Stimulated activated CD4-positive, alpha-beta T cell treated with anti-CD3 and anti-CD28 coated beads, Interleukin-4, amount 100 ng/mL, for 24 hours (primary cell): ENCODE results near the gene CYB5R4.
"Not testable (repeated sequence)": the region's sequence is repeated elsewhere in the genome, so short reads cannot be mapped to it uniquely, and the experiment has no call there.

Experiments used
- DNase-seq: peaks from one replicate; pipeline ENCODE4 v3.0.0-alpha.2; 2020

The CYB5R4 gene

GRCh38 chr6:83920017-83920416 lies 60.5 kb downstream of the CYB5R4 start:
- no peak for DNase-seq

- no peak for DNase-seq
These were observed 61.8 kb downstream of the CYB5R4 start for GRCh38 chr6:83921315-83921714.

- DNase-seq: no peak
These were observed 68.0 kb downstream of the CYB5R4 start for GRCh38 chr6:83927470-83927869.

- no peak for DNase-seq
These were observed 68.8 kb downstream of the CYB5R4 start for GRCh38 chr6:83928286-83928685.

GRCh38 chr6:83946201-83946833 lies 86.8 kb downstream of the CYB5R4 start:
- not testable (repeated sequence) for DNase-seq

- DNase-seq: not testable (repeated sequence)
These were observed 88.5 kb downstream of the CYB5R4 start for GRCh38 chr6:83947983-83948382.

GRCh38 chr6:83948851-83949250 lies 89.4 kb downstream of the CYB5R4 start:
- DNase-seq: no peak

- DNase-seq: not testable (repeated sequence)
These were observed 91.9 kb downstream of the CYB5R4 start for GRCh38 chr6:83951423-83951822.

GRCh38 chr6:83952830-83953229 lies 93.3 kb downstream of the CYB5R4 start:
- DNase-seq: no peak

- DNase-seq: no peak
These were observed 94.9 kb downstream of the CYB5R4 start for GRCh38 chr6:83954371-83954770.

- no peak for DNase-seq
These were observed 98.8 kb downstream of the CYB5R4 start for GRCh38 chr6:83958241-83958685.

- DNase-seq: no peak
These were observed 101.2 kb downstream of the CYB5R4 start for GRCh38 chr6:83960664-83961063.

GRCh38 chr6:83962582-83962981 lies 103.1 kb downstream of the CYB5R4 start:
- DNase-seq: no peak

- DNase-seq: no peak
These were observed 107.0 kb downstream of the CYB5R4 start for GRCh38 chr6:83966539-83966938.

GRCh38 chr6:83970582-83970981 lies 111.1 kb downstream of the CYB5R4 start:
- no peak for DNase-seq

GRCh38 chr6:83974409-83975050 lies 115.0 kb downstream of the CYB5R4 start:
- no peak for DNase-seq

GRCh38 chr6:83976037-83976755 lies 116.7 kb downstream of the CYB5R4 start:
- no peak for DNase-seq

GRCh38 chr6:83976871-83977270 lies 117.4 kb downstream of the CYB5R4 start:
- no peak for DNase-seq

GRCh38 chr6:83978324-83978734 lies 118.8 kb downstream of the CYB5R4 start:
- DNase-seq: no peak

GRCh38 chr6:83978997-83979396 lies 119.5 kb downstream of the CYB5R4 start:
- no peak for DNase-seq

- no peak for DNase-seq
These were observed 124.9 kb downstream of the CYB5R4 start for GRCh38 chr6:83984411-83984810.

GRCh38 chr6:83985308-83985713 lies 125.8 kb downstream of the CYB5R4 start:
- no peak for DNase-seq

GRCh38 chr6:83985715-83986114 lies 126.2 kb downstream of the CYB5R4 start:
- DNase-seq: no peak

GRCh38 chr6:83998021-83998584 lies 138.6 kb downstream of the CYB5R4 start:
- no peak for DNase-seq
